ENCODE measurements around the gene CASP9.
A peak's percentile ranks its signal among the peaks of the same experiment; 100 is the strongest.

CASP9 gene

GRCh38 chr1:15524021-15524282 is at the start of gene CASP9:
TSS of gene CASP9 (minus strand) at chr1:15524215. CDS start at chr1:15524200, 15 bp downstream.
- DNase-seq (ENCODE audit: low read depth, low spot score) = no peak

GRCh38 chr1:15573477-15573876 is 49.5 kb upstream of the CASP9 start:
- DNase-seq (ENCODE audit: low read depth, low spot score) = no peak

- no peak for DNase-seq (ENCODE audit: low read depth, low spot score)
Observed at GRCh38 chr1:15571266-15571665, 47.3 kb upstream of the CASP9 start.

- no peak for DNase-seq (ENCODE audit: low read depth, low spot score)
Observed at GRCh38 chr1:15570861-15571260, 46.8 kb upstream of the CASP9 start.

- no peak for DNase-seq (ENCODE audit: low read depth, low spot score)
Observed at GRCh38 chr1:15568387-15569073, 44.5 kb upstream of the CASP9 start.

- DNase-seq (ENCODE audit: low read depth, low spot score) = no peak
Observed at GRCh38 chr1:15559189-15559810, 35.3 kb upstream of the CASP9 start.

GRCh38 chr1:15558516-15558915 is 34.5 kb upstream of the CASP9 start:
- DNase-seq (ENCODE audit: low read depth, low spot score) = no peak

GRCh38 chr1:15557594-15557993 is 33.6 kb upstream of the CASP9 start:
- DNase-seq (ENCODE audit: low read depth, low spot score) = no peak

- no peak for DNase-seq (ENCODE audit: low read depth, low spot score)
Observed at GRCh38 chr1:15557008-15557407, 33.0 kb upstream of the CASP9 start.

- DNase-seq (ENCODE audit: low read depth, low spot score) = no peak
Observed at GRCh38 chr1:15550573-15550972, 26.6 kb upstream of the CASP9 start.

GRCh38 chr1:15546641-15547040 is 22.6 kb upstream of the CASP9 start:
- DNase-seq (ENCODE audit: low read depth, low spot score) = no peak

GRCh38 chr1:15543589-15544568 is 19.9 kb upstream of the CASP9 start:
- no peak for DNase-seq (ENCODE audit: low read depth, low spot score)

GRCh38 chr1:15543251-15543588 is 19.2 kb upstream of the CASP9 start:
- DNase-seq (ENCODE audit: low read depth, low spot score) = no peak

GRCh38 chr1:15542388-15543250 is 18.6 kb upstream of the CASP9 start:
- no peak for DNase-seq (ENCODE audit: low read depth, low spot score)

GRCh38 chr1:15541231-15541792 is 17.3 kb upstream of the CASP9 start:
- no peak for DNase-seq (ENCODE audit: low read depth, low spot score)

GRCh38 chr1:15540186-15540585 is 16.2 kb upstream of the CASP9 start:
- DNase-seq (ENCODE audit: low read depth, low spot score) = no peak

- DNase-seq (ENCODE audit: low read depth, low spot score) = no peak
Observed at GRCh38 chr1:15538771-15539170, 14.8 kb upstream of the CASP9 start.

GRCh38 chr1:15531682-15532081 is 7.7 kb upstream of the CASP9 start:
- no peak for DNase-seq (ENCODE audit: low read depth, low spot score)

GRCh38 chr1:15531003-15531402 is 7.0 kb upstream of the CASP9 start:
- no peak for DNase-seq (ENCODE audit: low read depth, low spot score)

GRCh38 chr1:15526490-15527339 is 2.7 kb upstream of the CASP9 start, which contains the start of gene DNAJC16:
TSS of gene DNAJC16 (plus strand) at chr1:15526848. CDS start at chr1:15529106, 2,258 bp downstream.
- DNase-seq (ENCODE audit: low read depth, low spot score) = peak; percentile 99
